ENCODE measurements around the gene CHRFAM7A.
A peak's percentile ranks its signal among the peaks of the same experiment; 100 is the strongest.
"Not testable (repeated sequence)": the region's sequence is repeated elsewhere in the genome, so short reads cannot be mapped to it uniquely, and the experiment has no call there.

CHRFAM7A gene

GRCh38 chr15:30392766-30393663 is at the start of gene CHRFAM7A:
Gene CHRFAM7A (minus strand): TSS chr15:30393540. CDS start chr15:30383351, 10,189 bp downstream.
- not testable (repeated sequence) for DNase-seq (ENCODE audit: low read depth in 2 of 2)

- not testable (repeated sequence) for DNase-seq (ENCODE audit: low read depth in 2 of 2)
Measured at GRCh38 chr15:30438348-30438747, 45.0 kb upstream of the CHRFAM7A start.

- not testable (repeated sequence) for DNase-seq (ENCODE audit: low read depth in 2 of 2)
Measured at GRCh38 chr15:30435878-30436277, 42.5 kb upstream of the CHRFAM7A start.

GRCh38 chr15:30420723-30421122 is 27.4 kb upstream of the CHRFAM7A start:
- not testable (repeated sequence) for DNase-seq (ENCODE audit: low read depth in 2 of 2)

GRCh38 chr15:30414160-30414559 is 20.8 kb upstream of the CHRFAM7A start, which contains the start of gene GOLGA8R:
Gene GOLGA8R (minus strand): TSS chr15:30414260. CDS start chr15:30414162, 98 bp downstream.
- not testable (repeated sequence) for DNase-seq (ENCODE audit: low read depth in 2 of 2)

DNA sequence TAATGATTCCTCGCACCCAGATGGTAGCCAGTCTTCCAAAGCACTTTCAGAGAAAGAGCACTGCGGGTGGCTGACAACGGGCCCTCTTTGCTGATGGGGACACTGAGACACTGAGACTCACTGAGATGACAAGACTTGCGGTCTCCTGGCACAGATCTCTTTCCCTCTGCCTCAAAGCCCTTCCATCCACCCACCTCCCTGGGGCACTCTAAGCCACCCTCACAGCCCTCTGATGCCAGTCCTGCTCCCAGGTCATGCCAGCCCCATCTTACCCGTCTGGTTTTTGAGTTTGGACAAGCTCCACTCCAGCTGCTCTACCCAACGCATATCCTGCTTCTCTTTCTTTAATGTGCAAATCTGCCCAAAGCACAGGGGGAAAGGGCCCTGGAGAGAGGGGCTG is 14.3 kb upstream of the CHRFAM7A start:
- DNase-seq (ENCODE audit: low read depth in 2 of 2) = not testable (repeated sequence)

GRCh38 chr15:30398988-30399387 is 5.6 kb upstream of the CHRFAM7A start:
- DNase-seq (ENCODE audit: low read depth in 2 of 2) = peak; percentile 31 to 46

- DNase-seq (ENCODE audit: low read depth in 2 of 2) = not testable (repeated sequence)
Measured at GRCh38 chr15:30393664-30393991, 288 bp upstream of the CHRFAM7A start.

- not testable (repeated sequence) for DNase-seq (ENCODE audit: low read depth in 2 of 2)
Measured at GRCh38 chr15:30386318-30386887, 6.9 kb downstream of the CHRFAM7A start.

DNA sequence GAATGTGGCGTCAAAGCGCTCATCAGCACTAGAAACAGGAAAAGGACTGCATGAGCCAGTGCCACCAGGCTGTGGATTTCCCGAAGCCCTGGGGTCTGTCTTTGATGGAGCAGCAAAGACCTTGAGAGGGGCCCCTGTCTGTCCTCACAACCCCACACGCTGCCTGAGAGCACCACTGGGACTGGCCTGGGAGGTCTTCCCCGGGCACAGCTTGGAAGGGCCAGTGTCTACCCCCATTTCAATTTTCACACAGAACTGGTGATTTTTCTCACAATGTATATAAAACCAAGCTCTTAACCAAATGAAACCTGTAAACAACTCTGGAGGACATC is 16.3 kb downstream of the CHRFAM7A start:
- DNase-seq (ENCODE audit: low read depth in 2 of 2) = not testable (repeated sequence)

GRCh38 chr15:30376375-30377081 is 16.8 kb downstream of the CHRFAM7A start:
- DNase-seq (ENCODE audit: low read depth in 2 of 2) = not testable (repeated sequence)

GRCh38 chr15:30375872-30376271 is 17.5 kb downstream of the CHRFAM7A start:
- DNase-seq (ENCODE audit: low read depth in 2 of 2) = not testable (repeated sequence)

GRCh38 chr15:30374862-30375261 is 18.5 kb downstream of the CHRFAM7A start:
- not testable (repeated sequence) for DNase-seq (ENCODE audit: low read depth in 2 of 2)

DNA sequence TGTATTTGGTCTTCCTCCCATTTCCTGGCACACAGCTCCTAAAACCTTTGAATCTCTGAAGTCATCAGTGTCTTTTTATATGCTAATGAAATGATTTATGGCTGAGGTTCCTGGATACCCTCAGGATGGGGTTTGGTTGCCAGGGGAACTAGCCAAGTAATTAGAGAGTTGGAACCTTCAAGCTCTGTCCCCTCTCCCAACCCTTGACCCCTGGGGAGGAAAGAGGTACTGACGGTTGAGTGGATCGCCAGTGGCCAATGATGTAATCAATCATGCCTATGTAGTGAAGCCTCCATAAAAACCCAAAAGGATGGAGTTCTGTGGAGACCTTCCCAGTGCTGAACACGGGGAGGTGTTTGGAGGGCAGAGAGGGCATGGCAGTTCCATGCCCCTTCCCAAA is 25.1 kb downstream of the CHRFAM7A start:
- not testable (repeated sequence) for DNase-seq (ENCODE audit: low read depth in 2 of 2)

DNA sequence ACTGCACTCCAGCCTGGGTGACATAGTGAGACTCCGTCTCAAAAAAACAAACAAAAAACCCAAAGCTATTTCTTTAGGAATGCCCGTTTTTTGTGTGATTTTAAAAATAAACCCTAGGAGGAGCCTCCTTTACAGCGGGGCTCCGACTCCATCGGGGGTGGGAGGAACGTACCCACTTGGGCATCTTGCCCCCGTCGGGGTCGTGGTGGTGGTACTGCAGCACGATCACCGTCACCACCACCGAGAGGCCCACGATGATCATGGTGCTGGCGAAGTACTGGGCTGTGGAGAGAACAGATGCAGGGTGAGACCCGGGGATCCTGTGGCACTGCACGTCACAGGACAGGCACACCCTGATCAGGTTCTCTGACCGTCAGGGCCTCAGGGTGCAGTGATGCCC is 26.1 kb downstream of the CHRFAM7A start:
- DNase-seq (ENCODE audit: low read depth in 2 of 2) = not testable (repeated sequence)

GRCh38 chr15:30361404-30361803 is 31.9 kb downstream of the CHRFAM7A start:
- not testable (repeated sequence) for DNase-seq (ENCODE audit: low read depth in 2 of 2)

- DNase-seq (ENCODE audit: low read depth in 2 of 2) = not testable (repeated sequence)
Measured at GRCh38 chr15:30360990-30361389, 32.4 kb downstream of the CHRFAM7A start.

DNA sequence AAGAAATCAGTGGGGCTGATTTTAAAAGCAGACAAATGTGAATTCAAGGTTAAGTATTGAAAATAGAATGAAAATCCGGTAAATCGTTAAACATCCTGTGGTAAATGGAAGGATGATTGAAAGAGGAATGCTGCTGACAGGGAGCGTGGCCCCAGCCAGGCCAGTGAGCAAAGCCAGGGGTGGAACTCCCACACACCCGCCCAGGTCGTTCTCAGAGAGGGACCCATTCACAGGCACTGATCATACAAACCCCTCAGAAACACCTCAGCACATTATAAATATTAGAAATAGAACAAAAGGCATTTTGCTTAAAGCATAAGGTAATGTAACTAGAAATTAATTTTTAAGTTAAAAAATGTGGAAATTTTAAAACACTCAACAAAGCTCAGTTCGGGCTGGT is 38.3 kb downstream of the CHRFAM7A start:
- DNase-seq (ENCODE audit: low read depth in 2 of 2) = not testable (repeated sequence)

DNA sequence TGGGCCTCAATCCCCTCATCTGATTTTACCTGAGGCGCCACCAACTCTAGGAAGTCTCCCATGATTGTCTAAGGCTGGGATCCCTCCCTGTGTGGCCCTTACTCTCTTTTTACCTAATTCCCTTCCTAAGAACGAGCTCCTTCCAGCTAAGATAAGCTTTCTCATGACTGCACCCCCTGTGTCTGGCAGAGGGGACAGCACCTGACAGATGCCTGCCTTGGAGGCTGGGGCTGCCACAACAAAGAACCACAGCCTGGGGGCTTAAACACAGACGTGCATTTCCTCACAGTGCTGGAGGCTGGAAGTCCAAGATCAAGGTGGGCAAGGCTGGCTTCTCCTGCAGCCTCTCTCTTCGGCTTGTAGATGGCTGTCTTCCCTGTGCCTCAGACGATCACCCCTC is 43.5 kb downstream of the CHRFAM7A start:
- not testable (repeated sequence) for DNase-seq (ENCODE audit: low read depth in 2 of 2)

- DNase-seq (ENCODE audit: low read depth in 2 of 2) = not testable (repeated sequence)
Measured at GRCh38 chr15:30336584-30336983, 56.8 kb downstream of the CHRFAM7A start.

GRCh38 chr15:30334152-30334551 is 59.2 kb downstream of the CHRFAM7A start:
- not testable (repeated sequence) for DNase-seq (ENCODE audit: low read depth in 2 of 2)

DNA sequence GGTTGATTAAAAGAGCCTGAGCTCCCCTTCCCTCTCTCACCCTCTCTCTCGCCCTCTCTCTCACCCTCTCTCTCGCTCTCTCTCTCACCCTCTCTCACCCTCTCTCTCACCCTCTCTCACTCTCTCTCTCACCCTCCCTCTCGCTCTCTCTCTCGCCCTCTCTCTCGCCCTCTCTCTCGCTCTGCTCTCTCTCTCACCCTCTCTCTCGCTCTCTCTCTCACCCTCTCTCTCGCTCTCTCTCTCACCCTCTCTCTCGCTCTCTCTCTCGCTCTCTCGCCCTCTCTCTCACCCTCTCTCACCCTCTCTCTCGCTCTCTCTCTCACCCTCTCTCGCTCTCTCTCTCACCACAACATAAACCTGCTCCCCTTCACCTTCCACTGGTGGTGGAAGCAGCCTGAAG is 67.2 kb downstream of the CHRFAM7A start:
- DNase-seq (ENCODE audit: low read depth in 2 of 2) = not testable (repeated sequence)

Measured in activated CD4-positive, alpha-beta T cell treated with anti-CD3 and anti-CD28 coated beads for 24 hours (primary cell).